Measurements from ENCODE around the gene PLP1. TPM values are rescaled to one million over a fixed set of nuclear protein-coding genes. Genes with fewer than 3 reads are reported as not detected.

The PLP1 gene
- polyA plus RNA-seq, 1 of the 3 experiments (the other 2 are of a cell fraction): 0.90 TPM

DNA sequence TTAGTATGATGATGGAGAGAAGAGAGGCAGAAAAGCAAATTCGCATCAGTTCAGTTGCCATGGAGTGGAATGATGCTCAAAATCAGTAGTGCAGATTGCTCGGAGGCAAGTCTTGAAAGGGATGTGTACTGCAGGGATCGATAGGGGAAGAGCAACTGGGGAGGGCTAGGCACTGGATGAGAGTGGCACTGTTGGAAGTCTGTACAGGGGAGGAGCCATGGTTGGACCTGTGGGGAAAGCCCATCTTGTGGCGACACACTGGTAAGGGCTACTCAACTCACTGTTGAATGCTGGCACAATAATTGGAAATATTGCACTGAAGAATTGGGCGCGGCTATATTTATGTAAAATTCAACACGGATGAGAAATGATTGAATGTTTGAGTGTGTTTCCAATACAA, 54.2 kb downstream of the PLP1 start:
- ChIA-PET CTCF (interaction anchor here (0.8 to 3.6 kb wide), 2 partner anchors 14 to 86 kb away, joined by 3 to 22 read pairs; no protein-coding TSS in a partner anchor), POLR2A (no interaction called here)
- H3K4me1 ChIP-seq (ENCODE audit: control insufficient read depth in 1 of 2, insufficient read depth in 2 of 2, low read depth in 1 of 2, low read length in 1 of 2): peaks cover 0 to 8% of the 10 kb centered on the region in 2 experiments; a peak in 1 of 4 replicates
- TF ChIP-seq JUND (IDR thresholded peaks at IDR 0.05): no peak
- TF ChIP-seq, protein P1, sequence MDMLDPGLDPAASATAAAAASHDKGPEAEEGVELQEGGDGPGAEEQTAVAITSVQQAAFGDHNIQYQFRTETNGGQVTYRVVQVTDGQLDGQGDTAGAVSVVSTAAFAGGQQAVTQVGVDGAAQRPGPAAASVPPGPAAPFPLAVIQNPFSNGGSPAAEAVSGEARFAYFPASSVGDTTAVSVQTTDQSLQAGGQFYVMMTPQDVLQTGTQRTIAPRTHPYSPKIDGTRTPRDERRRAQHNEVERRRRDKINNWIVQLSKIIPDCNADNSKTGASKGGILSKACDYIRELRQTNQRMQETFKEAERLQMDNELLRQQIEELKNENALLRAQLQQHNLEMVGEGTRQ (IDR thresholded peaks at IDR 0.05; ENCODE audit: borderline replicate concordance, low read depth, low read length): no peak
- TF ChIP-seq FOXJ3 (CRISPR knock-in tag; IDR thresholded peaks at IDR 0.05): no peak
- no peak for TF ChIP-seq MXI1 (IDR thresholded peaks at IDR 0.05; ENCODE audit: low read depth, low read length)
- no peak for TF ChIP-seq TCF12 (IDR thresholded peaks at IDR 0.05)
- no peak for TF ChIP-seq POLR2AphosphoS5 (IDR thresholded peaks at IDR 0.05; ENCODE audit: low read depth, low read length)
- TF ChIP-seq SMC3 (IDR thresholded peaks at IDR 0.05; ENCODE audit: low read depth, low read length): no peak
- TF ChIP-seq EZH2phosphoT487 (IDR thresholded peaks at IDR 0.05; ENCODE audit: borderline replicate concordance, low read depth): no peak
- TF ChIP-seq FOSL2 (IDR thresholded peaks at IDR 0.05; ENCODE audit: borderline replicate concordance, low read depth): no peak
- TF ChIP-seq NRF1 (IDR thresholded peaks at IDR 0.05; ENCODE audit: low read depth, low read length): no peak
- TF ChIP-seq YY1 (IDR thresholded peaks at IDR 0.05; ENCODE audit: low read depth): no peak
- no peak for TF ChIP-seq ELF1 (IDR thresholded peaks at IDR 0.05)
- no peak for TF ChIP-seq CHD2 (IDR thresholded peaks at IDR 0.05; ENCODE audit: low read length, partially characterized antibody)
- no peak for TF ChIP-seq TAF1 (IDR thresholded peaks at IDR 0.05; ENCODE audit: borderline replicate concordance, low read depth, low read length)
- TF ChIP-seq GABPA (IDR thresholded peaks at IDR 0.05; ENCODE audit: low read depth): no peak
- no peak overlapping the region for H3K4me2 ChIP-seq
- no peaks in the 10 kb centered on the region for H4K20me1 ChIP-seq (ENCODE audit: insufficient read depth)
- H3F3A ChIP-seq (replicated peaks; ENCODE audit: insufficient read depth): no peaks in the 10 kb centered on the region
- no peaks in the 10 kb centered on the region for H3K9me2 ChIP-seq
- no peak overlapping the region for H2AFZ ChIP-seq (ENCODE audit: low read depth)
- H3K79me2 ChIP-seq (ENCODE audit: insufficient read depth): no peaks in the 10 kb centered on the region
- H3K36me3 ChIP-seq (replicated peaks in 1 of 2; ENCODE audit: control insufficient read depth in 1 of 2, insufficient read depth in 2 of 2, low read length in 1 of 2): no peaks in the 10 kb centered on the region
- WGBS (ENCODE audit: low lambda C conversion rate): 30% methylated on average over 7 of the region's 7 CpGs
- DNase-seq: peak; percentile 2
- H3K27ac ChIP-seq (ENCODE audit: low read depth in 2 of 2, low read length in 1 of 2): no peak overlapping the region
- no peaks in the 10 kb centered on the region for H3K9me3 ChIP-seq
- H3K27me3 ChIP-seq (ENCODE audit: insufficient read depth): no peaks in the 10 kb centered on the region; the same call in 1 of the 2 replicates
- H3K9ac ChIP-seq: no peak overlapping the region
- no peak overlapping the region; a peak in 1 of 4 replicates for H3K4me3 ChIP-seq (ENCODE audit: low read depth in 2 of 2, low read length in 1 of 2)

DNA sequence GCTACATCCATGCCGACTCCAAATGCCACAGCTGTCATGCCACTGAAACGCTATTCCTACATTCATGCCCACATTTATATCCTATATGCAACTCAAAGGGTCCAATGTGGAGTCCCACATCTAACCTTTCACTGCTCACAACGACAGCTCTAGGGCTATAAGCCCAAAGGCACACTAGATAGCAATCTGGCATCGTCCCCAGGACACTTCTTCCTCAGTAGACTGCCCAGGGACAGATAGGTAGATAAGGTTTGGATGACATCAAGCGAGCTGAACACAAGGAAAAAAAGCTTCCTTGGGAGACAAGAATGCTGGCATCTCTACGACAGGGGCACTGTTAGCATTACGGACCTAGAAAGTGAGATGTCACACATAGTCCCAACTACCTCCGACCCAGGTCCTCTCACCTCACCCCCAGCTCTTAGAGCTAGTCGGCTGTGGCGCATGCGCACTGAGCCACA, 54.7 kb downstream of the PLP1 start:
- Histone ChIP-seq H3K4me3 (ENCODE audit: low read depth in 2 of 2, low read length in 1 of 2) (peak overlapping the region; percentile 63 to 65), H3K9me3 (no peaks in the 10 kb centered on the region), H3F3A (replicated peaks; ENCODE audit: insufficient read depth) (no peaks in the 10 kb centered on the region), H3K4me2 (peak overlapping the region; percentile 70), H3K9ac (no peak overlapping the region), H3K9me2 (no peaks in the 10 kb centered on the region), H3K27ac (ENCODE audit: low read depth in 2 of 2, low read length in 1 of 2) (no peak overlapping the region), H3K4me1 (ENCODE audit: control insufficient read depth in 1 of 2, insufficient read depth in 2 of 2, low read depth in 1 of 2, low read length in 1 of 2) (peaks cover 0 to 8% of the 10 kb centered on the region in 2 experiments; a peak in 1 of 4 replicates), H3K36me3 (replicated peaks in 1 of 2; ENCODE audit: control insufficient read depth in 1 of 2, insufficient read depth in 2 of 2, low read length in 1 of 2) (no peaks in the 10 kb centered on the region), H4K20me1 (ENCODE audit: insufficient read depth) (no peaks in the 10 kb centered on the region), H2AFZ (ENCODE audit: low read depth) (peak overlapping the region; percentile 76; the same call in 1 of the 2 replicates), H3K27me3 (ENCODE audit: insufficient read depth) (no peaks in the 10 kb centered on the region; the same call in 1 of the 2 replicates), H3K79me2 (ENCODE audit: insufficient read depth) (no peaks in the 10 kb centered on the region)
- WGBS (ENCODE audit: low lambda C conversion rate): 8% methylated on average over 7 of the region's 11 CpGs
- POLR2A ChIA-PET: interaction anchor here (0.5 to 1.4 kb wide), 3 partner anchors 14 to 144 kb away, joined by 3 to 4 read pairs (median 3); no protein-coding TSS in a partner anchor
- peak; percentile 57; the same call in 1 of the 2 replicates for TF ChIP-seq GATA2 (CRISPR knock-in tag; IDR thresholded peaks at IDR 0.05)
- TF ChIP-seq NFIC (IDR thresholded peaks at IDR 0.05; ENCODE audit: borderline replicate concordance): no peak
- no peak for TF ChIP-seq EZH2phosphoT487 (IDR thresholded peaks at IDR 0.05; ENCODE audit: borderline replicate concordance, low read depth)
- TF ChIP-seq NRF1 (IDR thresholded peaks at IDR 0.05; ENCODE audit: low read depth, low read length): peak; percentile 73
- no peak for TF ChIP-seq SIN3A (IDR thresholded peaks at IDR 0.05; ENCODE audit: borderline replicate concordance, low read depth, low read length)
- no peak for TF ChIP-seq FOXM1 (IDR thresholded peaks at IDR 0.05; ENCODE audit: low read depth)
- TF ChIP-seq, protein P2, sequence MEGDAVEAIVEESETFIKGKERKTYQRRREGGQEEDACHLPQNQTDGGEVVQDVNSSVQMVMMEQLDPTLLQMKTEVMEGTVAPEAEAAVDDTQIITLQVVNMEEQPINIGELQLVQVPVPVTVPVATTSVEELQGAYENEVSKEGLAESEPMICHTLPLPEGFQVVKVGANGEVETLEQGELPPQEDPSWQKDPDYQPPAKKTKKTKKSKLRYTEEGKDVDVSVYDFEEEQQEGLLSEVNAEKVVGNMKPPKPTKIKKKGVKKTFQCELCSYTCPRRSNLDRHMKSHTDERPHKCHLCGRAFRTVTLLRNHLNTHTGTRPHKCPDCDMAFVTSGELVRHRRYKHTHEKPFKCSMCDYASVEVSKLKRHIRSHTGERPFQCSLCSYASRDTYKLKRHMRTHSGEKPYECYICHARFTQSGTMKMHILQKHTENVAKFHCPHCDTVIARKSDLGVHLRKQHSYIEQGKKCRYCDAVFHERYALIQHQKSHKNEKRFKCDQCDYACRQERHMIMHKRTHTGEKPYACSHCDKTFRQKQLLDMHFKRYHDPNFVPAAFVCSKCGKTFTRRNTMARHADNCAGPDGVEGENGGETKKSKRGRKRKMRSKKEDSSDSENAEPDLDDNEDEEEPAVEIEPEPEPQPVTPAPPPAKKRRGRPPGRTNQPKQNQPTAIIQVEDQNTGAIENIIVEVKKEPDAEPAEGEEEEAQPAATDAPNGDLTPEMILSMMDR (IDR thresholded peaks at IDR 0.05): no peak
- TF ChIP-seq, protein P3, sequence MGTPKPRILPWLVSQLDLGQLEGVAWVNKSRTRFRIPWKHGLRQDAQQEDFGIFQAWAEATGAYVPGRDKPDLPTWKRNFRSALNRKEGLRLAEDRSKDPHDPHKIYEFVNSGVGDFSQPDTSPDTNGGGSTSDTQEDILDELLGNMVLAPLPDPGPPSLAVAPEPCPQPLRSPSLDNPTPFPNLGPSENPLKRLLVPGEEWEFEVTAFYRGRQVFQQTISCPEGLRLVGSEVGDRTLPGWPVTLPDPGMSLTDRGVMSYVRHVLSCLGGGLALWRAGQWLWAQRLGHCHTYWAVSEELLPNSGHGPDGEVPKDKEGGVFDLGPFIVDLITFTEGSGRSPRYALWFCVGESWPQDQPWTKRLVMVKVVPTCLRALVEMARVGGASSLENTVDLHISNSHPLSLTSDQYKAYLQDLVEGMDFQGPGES (IDR thresholded peaks at IDR 0.05; ENCODE audit: low read depth, low read length): no peak
- TF ChIP-seq, protein P4, sequence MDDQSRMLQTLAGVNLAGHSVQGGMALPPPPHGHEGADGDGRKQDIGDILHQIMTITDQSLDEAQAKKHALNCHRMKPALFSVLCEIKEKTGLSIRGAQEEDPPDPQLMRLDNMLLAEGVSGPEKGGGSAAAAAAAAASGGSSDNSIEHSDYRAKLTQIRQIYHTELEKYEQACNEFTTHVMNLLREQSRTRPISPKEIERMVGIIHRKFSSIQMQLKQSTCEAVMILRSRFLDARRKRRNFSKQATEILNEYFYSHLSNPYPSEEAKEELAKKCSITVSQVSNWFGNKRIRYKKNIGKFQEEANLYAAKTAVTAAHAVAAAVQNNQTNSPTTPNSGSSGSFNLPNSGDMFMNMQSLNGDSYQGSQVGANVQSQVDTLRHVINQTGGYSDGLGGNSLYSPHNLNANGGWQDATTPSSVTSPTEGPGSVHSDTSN (IDR thresholded peaks at IDR 0.05): no peak
- TF ChIP-seq, protein P5, sequence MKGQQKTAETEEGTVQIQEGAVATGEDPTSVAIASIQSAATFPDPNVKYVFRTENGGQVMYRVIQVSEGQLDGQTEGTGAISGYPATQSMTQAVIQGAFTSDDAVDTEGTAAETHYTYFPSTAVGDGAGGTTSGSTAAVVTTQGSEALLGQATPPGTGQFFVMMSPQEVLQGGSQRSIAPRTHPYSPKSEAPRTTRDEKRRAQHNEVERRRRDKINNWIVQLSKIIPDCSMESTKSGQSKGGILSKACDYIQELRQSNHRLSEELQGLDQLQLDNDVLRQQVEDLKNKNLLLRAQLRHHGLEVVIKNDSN (IDR thresholded peaks at IDR 0.05; ENCODE audit: borderline replicate concordance, low read depth): no peak
- CTCF ChIA-PET: interaction anchor here (0.8 to 3.6 kb wide), 4 partner anchors 14 to 86 kb away, joined by 3 to 22 read pairs (median 5); no protein-coding TSS in a partner anchor
- peak; percentile 16 for DNase-seq
